Measurements from ENCODE around the gene DRGX. TPM values are rescaled to one million over a fixed set of nuclear protein-coding genes. Genes with fewer than 3 reads are reported as not detected.

The DRGX gene
- polyA plus RNA-seq, 1 donor from 2014 or later = not detected

GRCh38 chr10:49359349-49360270 lies 36.3 kb downstream of the DRGX start:
- H2AFZ ChIP-seq (ENCODE audit: low read depth, low read length) = no peak overlapping the region
- H3K36me3 ChIP-seq (ENCODE audit: insufficient read depth, low read length) = no peaks in the 10 kb centered on the region
- no peaks in the 10 kb centered on the region for H3K79me2 ChIP-seq (replicated peaks; ENCODE audit: insufficient read depth, low read length)
- H4K20me1 ChIP-seq (ENCODE audit: insufficient read depth) = no peaks in the 10 kb centered on the region
- H3K9me2 ChIP-seq (ENCODE audit: insufficient read depth, low read length) = no peaks in the 10 kb centered on the region
- no peak overlapping the region for H3K4me2 ChIP-seq (ENCODE audit: low read length)
- H3F3A ChIP-seq (ENCODE audit: insufficient read depth, low read length, poor library complexity, severe bottlenecking) = no peaks in the 10 kb centered on the region
- H3K4me3 ChIP-seq (ENCODE audit: low read length) = no peak overlapping the region
- no peak for TF ChIP-seq RAD21 (conservative IDR thresholded peaks at IDR 0.05)
- no peak for TF ChIP-seq POLR2AphosphoS5 (IDR thresholded peaks at IDR 0.05)
- TF ChIP-seq SMC3 (conservative IDR thresholded peaks at IDR 0.05; ENCODE audit: poor library complexity) = no peak
- TF ChIP-seq MXI1 (conservative IDR thresholded peaks at IDR 0.05; ENCODE audit: poor library complexity, severe bottlenecking) = no peak
- no peak for TF ChIP-seq EP300 (conservative IDR thresholded peaks at IDR 0.05; ENCODE audit: poor library complexity, severe bottlenecking)
- TF ChIP-seq REST (IDR thresholded peaks at IDR 0.05; ENCODE audit: borderline replicate concordance) = no peak
- TF ChIP-seq EZH2 (IDR thresholded peaks at IDR 0.05; ENCODE audit: borderline replicate concordance, insufficient read depth, low read length, poor library complexity, severe bottlenecking) = no peak
- no peak for TF ChIP-seq TAF1 (IDR thresholded peaks at IDR 0.05; ENCODE audit: low read depth)
- no peak for TF ChIP-seq CTCF (IDR thresholded peaks at IDR 0.05; ENCODE audit: poor library complexity, severe bottlenecking)
- H3K27me3 ChIP-seq (ENCODE audit: insufficient read depth, low read depth, low read length) = no peaks in the 10 kb centered on the region
- H3K9me3 ChIP-seq (ENCODE audit: low read length) = peaks cover 4% of the 10 kb centered on the region
- no peak overlapping the region for H3K27ac ChIP-seq (ENCODE audit: low read length)
- no peak overlapping the region for H3K9ac ChIP-seq (ENCODE audit: low read length)

- Histone ChIP-seq H3K79me2 (replicated peaks; ENCODE audit: insufficient read depth, low read length) (no peaks in the 10 kb centered on the region), H3K27me3 (ENCODE audit: insufficient read depth, low read depth, low read length) (no peaks in the 10 kb centered on the region), H3K36me3 (ENCODE audit: insufficient read depth, low read length) (no peaks in the 10 kb centered on the region), H3K4me3 (ENCODE audit: low read length) (no peak overlapping the region), H3K27ac (ENCODE audit: low read length) (no peak overlapping the region), H3K9ac (ENCODE audit: low read length) (no peak overlapping the region), H2AFZ (ENCODE audit: low read depth, low read length) (no peak overlapping the region), H3K9me3 (ENCODE audit: low read length) (peaks cover 4% of the 10 kb centered on the region), H3K4me2 (ENCODE audit: low read length) (no peak overlapping the region), H3K9me2 (ENCODE audit: insufficient read depth, low read length) (no peaks in the 10 kb centered on the region), H3F3A (ENCODE audit: insufficient read depth, low read length, poor library complexity, severe bottlenecking) (no peaks in the 10 kb centered on the region), H4K20me1 (ENCODE audit: insufficient read depth) (no peaks in the 10 kb centered on the region)
- TF ChIP-seq EZH2 (IDR thresholded peaks at IDR 0.05; ENCODE audit: borderline replicate concordance, insufficient read depth, low read length, poor library complexity, severe bottlenecking) = no peak
- no peak for TF ChIP-seq TAF1 (IDR thresholded peaks at IDR 0.05; ENCODE audit: low read depth)
- no peak for TF ChIP-seq CTCF (IDR thresholded peaks at IDR 0.05; ENCODE audit: poor library complexity, severe bottlenecking)
- TF ChIP-seq RAD21 (conservative IDR thresholded peaks at IDR 0.05) = no peak
Measured at GRCh38 chr10:49357910-49358309, 38.0 kb downstream of the DRGX start.
